HG03045 (cell line): ENCODE measurements around the gene PLEKHB1.

Source experiments
- ATAC-seq: cut with Tn5 transposase; IDR thresholded peaks from one replicate; pipeline ENCODE4 v1.9.1; 2021; ENCODE audit warnings: mild to moderate bottlenecking, moderate library complexity; ENCODE audit not compliant: unreplicated experiment

PLEKHB1 gene

DNA sequence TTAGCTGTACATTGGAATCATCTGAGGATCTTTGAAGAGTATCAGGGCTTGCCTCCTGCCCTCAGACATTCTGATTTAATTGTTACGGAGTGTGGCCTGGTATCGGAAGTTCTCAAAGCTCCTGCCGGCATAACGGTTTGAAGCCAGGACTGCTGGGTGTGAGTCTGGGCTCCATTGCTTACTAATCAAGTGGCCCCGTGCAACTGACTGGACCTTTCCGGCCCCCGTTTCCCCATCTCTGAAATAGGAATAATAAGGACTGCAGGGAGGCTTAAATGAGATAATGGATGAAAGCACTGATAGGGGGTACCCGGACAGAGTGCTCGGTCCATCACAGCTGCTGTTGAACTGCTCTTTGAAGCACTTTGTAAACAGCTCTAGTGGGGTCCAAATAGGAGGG, 1.7 kb downstream of the PLEKHB1 start:
- ATAC-seq = no peak

DNA sequence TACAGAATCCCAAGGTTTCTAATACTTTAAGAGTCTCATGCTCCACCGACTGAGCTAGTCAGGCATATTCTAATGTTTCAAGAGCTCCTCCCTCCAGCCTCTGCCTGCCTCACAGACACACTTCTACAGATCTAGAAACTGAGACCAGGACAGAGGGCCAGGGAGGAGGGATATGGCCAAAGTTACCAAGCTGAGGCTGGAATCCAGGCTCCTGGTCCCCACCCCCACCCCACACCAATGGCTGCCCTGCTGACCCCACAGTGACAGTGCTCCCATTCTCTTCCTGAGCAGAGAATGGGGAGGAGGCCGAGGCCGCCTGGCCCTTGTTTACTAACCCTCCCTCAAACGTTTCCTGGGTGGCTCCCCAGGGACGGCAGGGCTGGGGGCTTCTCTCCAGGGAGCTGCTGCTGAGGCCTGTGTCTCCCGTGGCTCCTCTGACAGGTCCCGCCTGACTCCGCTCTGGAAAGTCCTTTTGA, 2.2 kb downstream of the PLEKHB1 start:
- ATAC-seq = no peak

DNA sequence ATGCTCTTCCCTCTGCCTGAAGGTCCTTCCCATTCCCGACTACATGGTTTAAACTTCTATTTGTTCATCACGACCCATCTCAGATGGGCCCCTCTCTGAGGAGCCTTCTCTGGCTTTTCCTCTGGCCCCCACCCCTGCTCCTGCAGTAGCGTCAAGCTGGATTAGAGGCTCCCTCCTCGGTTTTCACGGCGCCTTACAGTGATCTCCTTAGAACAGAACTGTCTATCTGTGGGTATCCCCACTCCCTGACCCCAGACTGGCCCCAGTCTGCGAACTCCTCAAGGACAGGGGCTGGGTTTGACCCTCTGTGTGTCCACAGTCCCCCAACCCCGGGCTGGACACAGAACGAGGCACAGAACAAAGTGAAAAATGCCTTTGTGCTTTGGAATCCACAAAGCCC, 2.8 kb downstream of the PLEKHB1 start:
- no peak for ATAC-seq

DNA sequence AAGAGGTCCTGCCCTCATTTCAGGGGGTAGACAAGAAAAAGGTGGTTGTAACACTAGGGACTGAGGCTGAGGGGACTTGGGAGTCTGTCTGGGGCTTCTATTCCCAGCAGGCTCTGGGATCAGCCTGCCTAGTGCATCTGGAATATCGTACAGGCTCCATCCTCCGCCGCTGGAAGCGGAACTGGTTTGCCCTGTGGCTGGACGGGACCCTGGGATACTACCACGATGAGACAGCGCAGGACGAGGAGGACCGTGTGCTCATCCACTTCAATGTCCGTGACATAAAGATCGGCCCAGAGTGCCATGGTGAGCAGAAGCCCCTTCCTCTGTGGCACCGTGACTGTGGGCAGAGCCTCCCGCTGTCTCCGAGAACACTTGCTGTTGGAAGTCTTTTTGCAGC, 4.0 kb downstream of the PLEKHB1 start:
- ATAC-seq = no peak

DNA sequence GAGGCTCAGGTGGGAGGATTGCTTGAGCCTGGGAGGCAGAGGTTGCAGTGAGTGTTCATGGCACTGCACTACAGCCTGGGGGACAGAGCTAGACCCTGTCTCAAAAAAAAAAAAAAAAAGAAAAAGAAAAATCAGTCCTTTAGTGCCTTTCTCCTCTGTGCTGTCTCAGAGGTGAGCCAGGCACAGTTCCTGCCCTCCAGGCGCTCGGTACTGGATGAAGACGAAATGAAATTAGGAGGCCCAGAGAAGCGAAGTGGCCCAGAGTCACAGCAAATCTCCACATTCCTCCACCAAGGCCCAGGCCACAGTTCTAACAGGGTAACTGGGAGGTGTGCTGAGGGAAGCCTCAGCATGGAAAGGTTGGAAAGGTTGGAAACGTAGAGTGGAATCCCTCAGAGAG, 4.9 kb downstream of the PLEKHB1 start:
- no peak for ATAC-seq

DNA sequence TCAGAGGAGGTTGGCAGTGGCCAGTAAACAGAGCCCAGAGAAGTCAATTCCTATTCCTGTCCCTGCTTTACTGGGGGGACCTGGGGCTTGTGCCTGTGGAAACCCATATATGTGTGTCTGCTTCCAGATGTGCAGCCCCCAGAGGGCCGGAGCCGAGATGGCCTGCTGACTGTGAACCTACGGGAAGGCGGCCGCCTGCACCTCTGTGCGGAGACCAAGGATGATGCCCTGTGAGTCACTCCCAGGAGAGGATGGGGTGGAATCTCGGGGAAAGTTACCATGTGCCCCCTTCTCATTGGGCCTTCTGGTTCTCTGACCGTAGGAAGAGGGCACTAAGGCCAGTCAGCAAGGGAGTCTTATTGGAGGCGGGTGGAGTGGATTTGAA, 5.3 kb downstream of the PLEKHB1 start:
- no peak for ATAC-seq

DNA sequence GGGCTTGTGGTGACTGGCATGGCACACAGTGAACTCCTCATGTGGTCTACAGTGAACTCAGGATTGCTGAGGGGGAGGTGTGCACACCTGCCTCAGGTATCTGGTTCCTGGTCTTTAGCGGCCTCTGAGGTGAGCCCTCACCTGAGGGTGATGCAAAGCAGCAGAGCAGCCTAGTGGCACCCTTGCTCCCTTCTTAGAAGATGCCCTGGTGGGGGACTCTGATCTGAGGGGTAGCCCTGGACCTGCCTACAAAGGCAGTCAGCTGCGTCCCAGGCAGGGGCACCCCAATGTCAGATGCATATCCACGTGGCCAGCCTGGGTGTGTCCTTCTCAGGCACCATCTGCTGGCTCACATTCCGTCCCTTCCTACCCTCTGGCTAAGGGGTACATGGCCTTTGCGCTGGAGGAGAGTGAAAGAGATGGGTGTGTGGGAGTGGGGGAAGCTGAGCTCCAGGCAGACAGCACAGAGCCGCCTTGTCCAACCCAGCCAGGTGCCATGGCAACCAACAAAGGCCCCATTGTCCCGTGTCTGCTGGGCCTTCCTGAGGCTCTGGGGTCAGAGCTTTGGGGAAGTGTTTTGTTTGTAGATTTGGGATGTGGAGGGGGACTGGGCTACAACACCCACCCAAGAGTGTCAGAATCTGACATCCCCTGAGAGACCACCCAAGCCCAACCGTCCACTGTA, 5.8 kb downstream of the PLEKHB1 start:
- no peak for ATAC-seq

DNA sequence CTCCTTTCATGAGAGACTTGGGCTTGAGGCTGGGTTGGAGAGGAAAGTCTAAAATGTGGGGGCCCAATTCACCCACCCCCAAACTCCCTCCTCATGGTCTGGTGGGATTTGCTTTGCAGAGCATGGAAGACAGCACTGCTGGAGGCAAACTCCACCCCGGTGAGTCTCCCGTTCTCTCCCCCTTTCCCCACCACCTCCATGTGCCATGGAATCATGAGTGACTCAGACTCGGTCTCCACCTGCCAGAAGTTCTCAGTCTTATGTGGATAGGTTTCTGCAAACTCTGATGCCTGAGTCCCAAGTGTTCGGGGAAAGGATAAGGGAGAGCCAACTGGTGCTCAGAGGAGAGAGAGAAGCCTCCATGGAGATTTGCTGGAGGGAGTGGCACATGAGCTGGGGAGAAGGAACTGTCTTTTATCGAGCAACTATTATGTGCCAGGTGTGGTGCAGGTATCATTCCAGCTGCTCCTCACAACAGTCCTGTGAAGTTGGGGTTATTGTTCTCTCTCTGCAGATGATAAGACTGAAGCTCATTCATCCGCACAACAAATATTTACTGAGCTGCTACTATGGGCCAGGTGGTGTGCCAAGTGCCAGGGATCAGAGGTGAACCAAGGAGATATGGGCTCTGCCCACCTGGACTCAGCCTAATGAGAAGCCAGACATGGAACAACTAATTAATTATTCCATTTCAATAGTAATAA, 6.6 kb downstream of the PLEKHB1 start:
- ATAC-seq = no peak

DNA sequence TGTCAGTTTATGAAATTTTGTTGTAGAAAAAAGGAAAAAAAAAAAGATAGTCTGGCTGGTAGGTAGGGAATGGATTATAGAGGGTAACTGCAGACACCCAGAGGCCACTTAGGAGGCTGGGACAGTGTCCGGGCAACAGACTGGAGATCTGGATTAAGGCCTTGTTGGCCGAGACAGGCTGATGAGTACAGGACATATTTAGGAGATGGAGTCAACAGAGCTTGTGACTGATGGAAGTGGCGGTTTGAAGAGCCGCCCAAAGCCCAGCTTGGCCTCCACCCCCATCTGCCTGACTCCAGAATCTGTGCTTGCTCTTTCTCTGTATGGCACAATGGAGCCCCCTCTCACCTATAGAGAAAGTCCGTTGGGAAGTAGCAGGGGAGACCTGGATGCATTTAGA, 7.6 kb downstream of the PLEKHB1 start:
- no peak for ATAC-seq

DNA sequence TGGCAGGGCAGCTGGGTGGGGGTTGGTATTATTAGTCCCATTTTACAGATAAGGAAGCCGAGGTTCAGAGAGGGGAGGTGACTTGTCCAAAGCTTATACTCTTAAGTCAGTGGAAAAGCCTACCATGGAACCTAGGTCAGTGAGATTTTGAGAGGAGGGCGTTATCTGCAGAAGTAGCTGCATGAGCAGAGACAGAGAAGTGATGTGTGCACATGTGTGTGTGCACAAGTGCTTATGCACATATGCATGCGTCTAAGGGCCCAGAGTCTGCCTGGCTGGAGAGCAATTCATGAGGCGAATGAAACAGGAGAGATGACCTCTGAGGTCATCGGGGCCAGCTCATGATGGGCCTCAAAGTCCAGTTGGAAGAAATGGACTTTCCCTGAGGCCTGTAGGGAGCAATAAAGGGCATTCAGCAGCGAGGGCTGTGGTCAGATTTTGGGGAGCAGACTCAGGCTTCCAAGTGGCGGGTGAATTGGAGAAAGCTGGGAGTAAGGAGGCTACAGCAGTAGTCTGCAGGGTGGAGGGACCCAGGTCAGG, 8.2 kb downstream of the PLEKHB1 start:
- no peak for ATAC-seq

DNA sequence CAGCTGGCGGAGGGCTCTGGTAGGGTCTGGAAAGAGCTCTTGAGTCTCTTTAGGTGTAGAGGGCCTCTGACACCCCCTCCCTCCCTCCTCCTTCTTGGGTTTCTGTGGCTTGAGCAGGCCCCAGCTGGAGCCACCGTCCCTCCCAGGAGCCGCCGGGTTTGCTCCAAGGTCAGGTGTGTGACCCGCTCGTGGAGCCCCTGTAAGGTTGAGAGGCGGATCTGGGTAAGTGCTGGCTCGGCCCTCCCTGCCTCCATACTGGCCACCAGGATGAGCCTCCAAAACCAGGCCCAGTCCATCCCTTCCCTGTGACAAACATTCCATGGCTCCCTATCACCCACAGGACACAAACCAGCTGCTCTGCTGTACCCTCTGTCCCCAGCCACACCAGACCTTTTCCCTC, 9.3 kb downstream of the PLEKHB1 start:
- no peak for ATAC-seq

DNA sequence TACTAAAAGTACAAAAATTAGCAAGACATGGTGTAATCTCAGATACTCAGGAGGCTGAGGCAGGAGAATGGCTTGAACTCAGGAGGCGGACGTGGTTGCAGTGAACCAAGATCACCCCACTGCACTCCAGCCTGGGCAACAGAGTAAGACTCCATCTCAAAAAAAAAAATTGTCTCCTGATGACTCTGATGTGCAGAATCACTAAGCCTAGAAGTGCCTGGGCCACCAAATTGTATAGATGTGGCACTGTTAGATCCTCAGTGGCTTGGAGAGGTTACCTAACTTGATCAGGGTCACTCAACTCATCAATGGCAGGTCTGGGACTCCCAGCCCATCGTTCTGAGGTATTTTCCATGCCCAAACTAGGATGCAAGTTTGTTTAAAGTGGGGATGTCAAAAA, 10.6 kb downstream of the PLEKHB1 start:
- no peak for ATAC-seq

DNA sequence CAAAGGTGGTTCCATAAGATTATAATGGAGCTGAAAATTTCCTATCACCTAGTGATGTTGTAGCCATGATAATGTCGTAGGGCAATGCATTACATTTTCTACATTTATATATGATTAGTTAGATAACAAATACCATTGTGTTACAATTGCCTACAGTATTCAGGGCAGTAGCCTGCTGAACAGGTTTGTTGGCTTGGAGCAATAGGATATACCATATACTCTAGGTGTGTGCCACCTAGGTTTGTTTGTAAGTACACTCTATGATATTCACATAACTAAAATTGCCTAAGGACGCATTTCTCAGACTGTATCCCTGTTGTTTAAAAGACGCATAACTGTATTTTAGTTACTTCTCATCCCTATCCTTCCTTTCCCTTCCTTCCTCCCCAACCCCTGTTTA, 13.6 kb downstream of the PLEKHB1 start:
- no peak for ATAC-seq

DNA sequence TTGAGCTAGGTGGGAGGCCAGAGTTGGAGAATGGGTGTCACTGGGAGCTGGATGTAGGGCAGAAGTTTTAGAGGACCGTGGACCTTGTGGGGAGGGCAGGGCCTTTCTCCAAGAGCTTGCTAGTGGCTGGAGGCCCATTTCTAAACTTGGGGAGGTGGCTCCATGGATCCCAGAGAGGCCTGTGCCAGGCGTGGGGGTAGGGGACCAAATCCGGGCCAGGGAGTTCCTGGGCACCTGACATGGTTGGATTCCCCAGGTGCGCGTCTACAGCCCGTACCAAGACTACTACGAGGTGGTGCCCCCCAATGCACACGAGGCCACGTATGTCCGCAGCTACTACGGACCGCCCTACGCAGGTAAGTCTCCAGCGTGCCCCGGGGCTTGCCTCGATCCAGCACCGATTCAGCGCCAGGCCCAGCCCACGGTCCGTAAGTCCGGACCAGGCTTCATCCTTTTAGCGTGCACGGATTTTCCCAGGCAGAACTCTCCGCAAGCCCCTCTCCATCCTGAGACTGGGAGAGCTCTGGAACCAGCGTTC, 14.2 kb downstream of the PLEKHB1 start:
- ATAC-seq = no peak

DNA sequence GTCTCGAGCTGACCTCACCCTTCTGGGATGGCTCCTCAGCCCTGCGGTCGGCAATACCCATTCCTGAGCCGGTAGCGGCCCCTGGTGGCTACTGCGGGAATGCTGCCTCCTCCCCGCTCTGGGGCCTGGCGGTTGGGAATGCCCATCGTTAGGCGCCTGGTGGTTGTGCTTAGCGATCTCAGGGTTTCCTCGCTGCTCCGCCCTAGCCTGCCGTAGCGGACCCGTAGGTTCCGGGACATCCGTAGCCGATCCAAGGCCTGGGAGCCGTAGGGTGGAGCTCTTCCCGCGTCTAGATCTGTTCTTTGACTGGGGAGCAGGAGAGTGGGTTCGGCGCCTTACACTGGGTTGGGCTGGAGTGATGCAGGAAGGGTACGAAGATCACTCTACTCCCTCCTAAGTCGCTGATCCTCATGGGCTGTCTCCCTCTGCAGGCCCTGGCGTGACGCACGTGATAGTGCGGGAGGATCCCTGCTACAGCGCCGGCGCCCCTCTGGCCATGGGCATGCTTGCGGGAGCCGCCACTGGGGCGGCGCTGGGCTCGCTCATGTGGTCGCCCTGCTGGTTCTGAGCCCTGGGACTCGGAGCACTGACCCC, 14.8 kb downstream of the PLEKHB1 start:
- no peak for ATAC-seq

DNA sequence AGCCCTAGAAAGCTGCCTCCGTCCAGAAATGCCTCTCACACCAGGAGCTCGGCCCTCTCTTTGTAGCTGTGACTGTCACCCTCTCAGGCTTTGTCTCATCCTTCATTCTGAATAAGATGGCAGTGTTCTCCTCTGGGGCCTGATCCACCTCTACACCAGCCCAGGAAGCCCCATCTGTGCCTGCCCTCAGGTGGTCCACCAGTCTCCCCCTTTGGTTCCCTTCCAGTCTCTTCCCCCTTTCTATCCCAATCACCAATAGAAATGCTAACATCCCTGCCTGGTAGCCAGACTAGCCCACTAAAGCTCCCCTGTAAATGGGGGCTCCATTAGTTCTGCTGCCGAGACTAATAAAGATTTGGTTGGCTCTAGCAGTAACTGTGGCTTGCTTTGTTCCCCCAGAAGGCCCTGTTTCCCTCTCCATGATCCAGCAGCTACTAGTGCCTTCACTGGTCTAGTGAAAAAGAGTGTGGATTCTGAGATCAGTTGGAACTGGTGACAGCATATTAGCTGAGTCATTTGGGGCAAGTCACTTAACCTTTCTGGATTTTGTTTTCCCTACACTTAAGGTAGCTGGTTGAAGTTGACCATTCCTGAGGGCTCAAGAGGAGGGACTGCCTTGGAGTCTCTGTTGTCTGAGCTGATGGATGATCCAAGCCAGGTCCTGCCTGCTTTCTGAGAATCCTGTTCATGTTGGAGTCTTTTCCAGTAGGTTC, 16.2 kb downstream of the PLEKHB1 start:
- ATAC-seq = no peak

DNA sequence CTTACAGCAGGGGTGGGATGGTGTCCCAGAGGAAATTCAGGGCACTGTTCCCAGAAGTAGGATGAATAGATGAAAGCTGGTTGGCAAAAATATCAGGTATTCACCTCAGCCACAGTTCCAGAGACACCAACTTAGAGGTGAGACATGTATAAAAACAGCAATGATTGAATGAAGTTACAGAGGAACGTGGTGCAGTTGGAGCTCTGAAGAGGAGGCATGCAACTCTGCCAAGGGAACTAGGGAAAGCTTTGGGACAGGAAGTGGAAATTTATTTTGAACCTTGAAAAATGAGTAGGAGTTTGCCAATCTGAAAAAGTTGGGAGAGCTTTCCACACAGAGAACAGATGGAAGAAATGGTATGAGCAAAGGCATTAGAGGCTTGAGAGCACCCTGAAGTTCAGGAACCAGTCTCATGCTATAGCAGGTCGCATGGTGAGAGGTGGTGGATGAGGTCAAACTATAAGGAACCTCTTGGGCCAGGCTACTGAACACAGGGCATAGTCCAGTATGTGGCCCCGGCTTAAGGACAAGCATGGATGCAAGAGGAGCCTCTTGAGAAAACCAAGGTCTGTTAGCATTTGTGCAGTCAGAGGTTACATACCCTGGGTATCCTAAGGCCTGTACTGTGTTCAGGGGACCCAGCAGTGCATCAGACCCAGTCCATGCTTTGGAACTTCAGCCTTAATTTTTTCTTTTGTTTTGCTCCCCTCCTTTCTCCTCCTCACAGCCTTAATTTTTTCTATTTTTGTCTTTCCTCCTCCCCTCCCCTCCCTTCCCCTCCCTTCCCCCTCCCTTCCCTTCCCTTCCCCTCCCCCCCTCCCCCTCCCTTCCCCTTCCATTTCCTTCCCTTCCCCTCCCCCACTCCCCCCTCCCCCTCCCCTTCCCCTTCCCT, 17.5 kb downstream of the PLEKHB1 start:
- no peak for ATAC-seq

DNA sequence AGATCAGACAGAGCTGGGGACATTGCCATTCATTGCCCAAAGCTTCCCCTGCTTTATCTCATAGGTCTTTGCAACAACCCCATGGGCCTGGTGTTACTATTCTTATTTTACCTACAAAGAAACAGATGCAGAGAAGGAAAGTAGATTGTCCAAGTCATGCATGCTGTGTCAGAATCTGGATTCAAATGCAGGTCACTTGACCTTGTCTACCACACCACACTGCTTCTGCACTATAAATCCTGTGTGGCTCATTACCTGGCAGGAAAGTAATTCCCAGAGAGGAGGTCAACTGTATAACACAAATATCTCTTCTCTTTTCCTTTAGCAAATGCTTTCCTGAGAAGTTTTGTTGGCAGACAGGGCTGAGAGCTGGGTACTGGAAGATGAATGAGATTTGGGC, 18.5 kb downstream of the PLEKHB1 start:
- no peak for ATAC-seq

DNA sequence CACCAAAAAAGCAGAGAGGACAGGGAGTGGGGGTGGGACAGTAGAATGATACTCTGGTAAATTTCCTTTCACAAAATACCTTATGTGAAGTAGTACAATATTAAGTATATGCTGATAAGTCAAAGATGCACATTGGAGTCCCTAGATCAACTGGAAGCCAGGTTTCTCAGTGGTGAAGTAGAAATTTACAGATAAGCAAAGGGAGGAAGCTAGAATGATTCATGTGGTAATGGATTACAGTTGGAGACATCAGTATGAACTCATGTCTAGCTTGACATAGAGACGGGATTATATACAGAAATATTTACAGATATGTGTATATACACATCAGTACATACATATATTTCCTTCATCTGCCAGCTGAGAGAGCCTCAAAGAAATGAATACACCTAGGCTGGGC, 21.5 kb downstream of the PLEKHB1 start:
- ATAC-seq = no peak

DNA sequence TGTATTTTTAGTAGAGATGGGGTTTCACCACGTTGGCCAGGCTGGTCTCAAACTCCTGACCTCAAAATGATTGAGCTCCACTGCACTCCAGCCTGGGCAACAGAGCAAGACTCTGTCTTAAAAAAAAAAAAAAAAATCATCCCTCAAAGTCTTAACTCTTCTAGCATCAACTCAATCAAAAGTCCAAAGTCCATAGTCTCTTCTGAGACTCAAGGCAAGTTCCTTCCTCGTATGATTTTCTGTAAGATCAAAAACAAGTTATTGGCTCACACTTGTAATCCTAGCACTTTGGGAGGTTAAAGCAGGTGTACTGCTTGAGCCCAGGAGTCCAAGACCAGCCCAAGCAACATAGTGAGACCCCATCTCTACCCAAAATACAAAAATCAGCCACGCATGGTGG, 24.4 kb downstream of the PLEKHB1 start:
- no peak for ATAC-seq
